NB4 (cell line): Measurements from ENCODE around the gene CMBL.
"Not testable (repeated sequence)": the region's sequence is repeated elsewhere in the genome, so short reads cannot be mapped to it uniquely, and the experiment has no call there.

Source experiments
- DNase-seq: peaks from one replicate; pipeline ENCODE4 v3.0.0; 2010; ENCODE audit warnings: low read depth
- H3K4me3 ChIP-seq: one replicate; pipeline ENCODE4 v1.5.1; 2011; ENCODE audit warnings: mild to moderate bottlenecking, low read depth, low read length, moderate library complexity
- CTCF ChIP-seq: IDR thresholded peaks from one replicate; pipeline ENCODE4 v1.5.1; 2012; ENCODE audit warnings: low read depth, low read length
- MAX ChIP-seq: IDR thresholded peaks from 2 replicates; pipeline ENCODE4 v1.6.1; 2011; ENCODE audit warnings: low read depth, low read length
- MYC ChIP-seq: IDR thresholded peaks from 2 replicates; pipeline ENCODE4 v1.6.1; 2011; ENCODE audit warnings: low read depth, low read length
- POLR2A ChIP-seq: IDR thresholded peaks from 2 replicates; pipeline ENCODE4 v1.6.1; 2011; ENCODE audit warnings: mild to moderate bottlenecking; ENCODE audit not compliant: insufficient read length; ENCODE audit errors: extremely low read depth

Gene CMBL

DNA sequence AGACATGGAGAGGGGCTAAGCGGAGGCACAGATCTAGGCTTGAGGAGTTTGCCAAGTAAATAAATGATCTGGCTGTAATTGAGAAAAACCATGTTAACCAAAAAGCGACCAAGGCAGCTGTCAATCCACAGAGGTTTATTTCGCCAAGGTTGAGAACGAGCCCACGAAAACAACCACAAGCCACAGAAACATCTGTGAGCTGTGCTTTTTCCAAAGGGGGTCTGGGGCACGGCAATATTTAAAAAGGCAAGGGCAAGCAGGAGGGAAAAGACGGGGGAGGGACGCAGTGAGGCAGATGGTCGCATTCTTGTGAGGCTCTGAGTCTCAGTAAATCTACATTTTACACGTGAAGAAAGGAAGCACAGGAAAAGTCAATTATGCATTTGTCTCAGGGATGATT is 32.2 kb downstream of the CMBL start:
- TF ChIP-seq CTCF = no peak
- TF ChIP-seq MAX = no peak
- no peak for TF ChIP-seq POLR2A
- TF ChIP-seq MYC = no peak
- peak; percentile 39 for DNase-seq

GRCh38 chr5:10272875-10273209 is 34.9 kb downstream of the CMBL start:
- DNase-seq, H3K4me3 ChIP-seq: not testable (repeated sequence)

More for the DNA sequence above, 32.2 kb downstream of the CMBL start:
- H3K4me3 ChIP-seq = no peak overlapping the region

DNA sequence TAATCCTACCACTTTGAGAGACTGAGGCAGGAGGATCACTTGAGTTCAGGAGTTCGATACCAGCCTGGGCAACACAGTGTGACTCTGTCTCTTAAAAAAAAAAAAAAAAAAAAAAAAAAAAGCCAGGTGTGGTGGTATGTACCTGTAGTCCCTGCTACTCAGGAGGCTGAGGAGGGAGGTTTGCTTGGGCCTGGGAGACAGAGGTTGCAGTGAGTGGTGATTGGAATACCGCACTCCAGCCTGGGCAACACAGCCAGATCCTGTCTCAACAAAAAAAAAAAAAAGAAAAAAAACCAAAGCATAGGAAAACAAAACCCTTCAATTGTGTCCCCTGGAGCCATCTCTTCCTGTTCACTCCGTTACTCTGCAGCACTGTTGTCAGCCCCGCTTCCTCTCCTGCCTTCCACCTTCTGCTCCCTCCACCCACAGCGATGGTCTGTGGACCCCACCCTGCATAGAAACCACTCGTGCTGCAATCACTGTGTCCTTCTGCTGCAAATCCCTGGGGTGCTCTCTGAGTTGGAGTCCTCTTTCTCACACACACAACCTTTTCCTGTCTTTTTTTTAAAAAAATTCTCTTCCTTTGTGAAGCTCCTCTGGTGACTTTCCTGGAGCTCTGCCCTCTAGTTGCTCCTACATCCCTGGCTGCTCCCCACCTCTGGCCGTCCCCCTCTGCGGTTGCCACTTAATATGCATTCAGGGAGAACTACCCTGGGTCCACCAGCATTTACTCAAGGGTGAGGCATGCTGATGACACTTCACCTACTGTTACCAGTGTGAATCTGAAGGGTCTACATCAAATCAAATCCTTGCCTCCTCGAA is 35.4 kb downstream of the CMBL start:
- H3K4me3 ChIP-seq = no peak overlapping the region
- no peak for DNase-seq
- TF ChIP-seq MAX = no peak
- TF ChIP-seq MYC = no peak
- no peak for TF ChIP-seq CTCF
- TF ChIP-seq POLR2A = no peak

DNA sequence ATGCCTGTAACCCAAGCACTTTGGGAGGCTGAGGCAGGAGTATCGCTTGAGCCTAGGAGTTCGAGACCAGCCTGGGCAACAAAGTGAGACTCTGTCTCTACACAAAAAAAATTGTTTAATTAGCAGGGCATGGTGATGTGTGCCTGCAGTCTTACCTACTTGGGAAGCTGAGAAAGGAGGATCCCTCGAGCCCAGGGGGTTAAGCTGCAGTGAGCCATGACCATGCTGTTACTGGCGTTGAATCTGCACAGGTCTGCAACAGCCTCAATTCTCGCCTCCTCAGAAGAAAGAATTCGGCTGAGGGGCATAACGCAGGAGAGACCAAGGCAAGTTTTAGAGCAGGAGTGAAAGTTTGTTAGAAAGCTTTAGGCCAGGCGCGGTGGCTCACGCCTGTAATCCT is 39.6 kb downstream of the CMBL start:
- TF ChIP-seq MYC (no peak), CTCF (no peak), MAX (no peak), POLR2A (no peak)
- no peak overlapping the region for H3K4me3 ChIP-seq
- DNase-seq = no peak

DNA sequence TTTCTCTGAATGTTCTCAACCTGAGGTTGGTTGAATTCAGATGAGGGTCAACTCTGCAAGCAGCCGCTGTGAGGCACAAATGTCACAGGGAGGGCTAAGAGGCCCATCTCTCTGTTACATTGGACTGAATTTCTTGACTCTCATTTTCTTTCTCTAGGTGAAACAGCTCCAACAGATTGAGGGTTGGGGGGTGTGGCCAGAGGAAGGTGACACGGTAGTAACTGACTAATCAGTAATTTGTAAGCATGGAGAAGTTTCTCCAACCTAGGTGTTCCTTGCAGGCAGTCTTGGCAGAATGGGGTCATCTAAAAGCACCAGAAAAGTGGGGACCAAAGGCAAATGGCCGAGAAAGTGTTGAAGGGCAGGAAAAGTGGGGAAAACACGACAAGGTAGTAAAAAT is 40.9 kb downstream of the CMBL start:
- no peak overlapping the region for H3K4me3 ChIP-seq
- TF ChIP-seq CTCF (no peak), POLR2A (peak; percentile 8)
- no peak for DNase-seq

DNA sequence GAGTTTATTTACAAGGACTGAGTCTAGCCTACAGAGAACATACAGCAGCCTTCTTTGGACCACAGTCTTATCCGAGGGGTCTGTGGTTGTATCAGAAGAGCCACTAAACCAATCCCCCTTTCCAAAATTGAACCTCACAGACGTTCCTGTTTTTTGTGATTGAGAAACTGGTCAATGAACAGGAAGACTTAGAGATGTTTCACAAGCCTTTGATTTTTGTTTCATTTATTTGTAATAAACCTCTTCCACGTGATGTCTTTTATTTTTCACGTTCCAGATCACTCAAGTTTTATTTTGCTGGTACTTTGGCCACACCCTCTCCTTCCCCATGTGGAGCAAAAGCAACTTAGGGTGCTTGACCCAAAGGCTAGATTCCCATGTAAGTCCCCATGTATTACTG is 41.6 kb downstream of the CMBL start:
- DNase-seq = no peak

More for the DNA sequence above, 41.6 kb downstream of the CMBL start:
- TF ChIP-seq MYC = no peak
- 0 out of 2 replicates have a peak, but pooled peaks have one; percentile 7 for TF ChIP-seq MAX
- no peak for TF ChIP-seq CTCF
- no peak for TF ChIP-seq POLR2A
- no peak overlapping the region for H3K4me3 ChIP-seq
